ENCODE data around the gene GGCT.

Gene GGCT

DNA sequence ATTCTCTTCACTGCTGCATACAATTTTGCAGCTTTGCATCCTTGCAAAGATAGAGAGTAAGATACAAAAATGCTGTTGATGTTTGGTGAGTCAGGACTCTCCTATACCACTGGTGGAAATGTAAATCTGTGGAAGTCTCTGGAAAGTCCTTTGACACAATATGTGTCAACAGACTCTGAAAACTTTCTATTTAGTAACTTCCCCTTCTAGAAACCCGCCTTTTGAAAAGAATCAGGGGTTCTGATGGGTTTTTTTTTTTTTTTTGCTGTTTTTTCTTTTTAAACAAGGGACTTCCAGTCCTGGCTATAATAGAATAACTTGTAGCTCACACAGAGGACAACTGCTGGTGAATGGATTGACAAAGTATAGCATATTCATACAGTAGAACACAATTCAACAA, 42.5 kb downstream of the GGCT start:
- no peak for DNase-seq (ENCODE audit: low read depth)

- no peak for DNase-seq (ENCODE audit: low read depth)
Observed at GRCh38 chr7:30460246-30460633, 44.4 kb downstream of the GGCT start.

- no peak for DNase-seq (ENCODE audit: low read depth)
Observed at GRCh38 chr7:30459591-30460245, 44.9 kb downstream of the GGCT start.

DNA sequence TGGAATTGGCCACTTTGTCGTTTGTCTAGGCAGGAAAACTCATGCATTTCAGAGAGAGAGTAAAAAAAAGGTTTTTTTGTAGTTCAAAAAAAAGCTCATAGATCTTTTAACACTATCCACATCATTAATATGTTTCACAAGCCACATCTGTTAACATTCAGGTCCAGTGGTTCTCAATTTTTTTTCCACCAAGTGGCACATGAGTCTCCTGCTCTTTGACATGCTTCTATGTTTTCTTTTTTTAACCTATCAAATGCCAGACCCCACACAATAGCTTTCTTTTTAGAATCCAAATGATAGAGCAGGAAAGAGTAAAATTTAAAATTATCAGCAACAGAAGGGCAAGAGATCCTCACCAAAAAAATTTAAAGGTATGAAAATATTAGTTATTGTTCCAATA, 46.3 kb downstream of the GGCT start:
- DNase-seq (ENCODE audit: low read depth): no peak

GRCh38 chr7:30453921-30454320, 50.7 kb downstream of the GGCT start:
- no peak for DNase-seq (ENCODE audit: low read depth)

DNA sequence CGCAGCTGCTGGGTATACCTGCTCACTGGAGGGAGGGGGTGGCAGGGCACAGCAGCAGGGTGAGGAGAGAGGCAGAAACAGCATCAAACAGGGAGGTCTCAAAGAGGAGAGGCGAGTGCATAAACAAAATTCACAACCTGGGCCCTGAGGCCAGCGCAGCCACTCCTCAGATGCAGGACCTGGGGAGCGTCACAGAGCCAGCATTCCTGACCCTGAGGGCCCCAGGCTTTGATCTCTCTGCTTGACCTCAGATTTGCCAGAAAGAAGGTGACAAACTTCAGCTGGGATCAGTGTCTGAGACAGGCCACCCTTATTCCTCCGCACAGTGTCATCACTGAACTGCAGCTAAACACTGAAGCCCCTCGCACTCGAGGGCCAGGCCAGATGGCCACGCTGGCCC, 51.6 kb downstream of the GGCT start:
- no peak for DNase-seq (ENCODE audit: low read depth)

- DNase-seq (ENCODE audit: low read depth): no peak
Observed at GRCh38 chr7:30452280-30452930, 52.2 kb downstream of the GGCT start.

DNA sequence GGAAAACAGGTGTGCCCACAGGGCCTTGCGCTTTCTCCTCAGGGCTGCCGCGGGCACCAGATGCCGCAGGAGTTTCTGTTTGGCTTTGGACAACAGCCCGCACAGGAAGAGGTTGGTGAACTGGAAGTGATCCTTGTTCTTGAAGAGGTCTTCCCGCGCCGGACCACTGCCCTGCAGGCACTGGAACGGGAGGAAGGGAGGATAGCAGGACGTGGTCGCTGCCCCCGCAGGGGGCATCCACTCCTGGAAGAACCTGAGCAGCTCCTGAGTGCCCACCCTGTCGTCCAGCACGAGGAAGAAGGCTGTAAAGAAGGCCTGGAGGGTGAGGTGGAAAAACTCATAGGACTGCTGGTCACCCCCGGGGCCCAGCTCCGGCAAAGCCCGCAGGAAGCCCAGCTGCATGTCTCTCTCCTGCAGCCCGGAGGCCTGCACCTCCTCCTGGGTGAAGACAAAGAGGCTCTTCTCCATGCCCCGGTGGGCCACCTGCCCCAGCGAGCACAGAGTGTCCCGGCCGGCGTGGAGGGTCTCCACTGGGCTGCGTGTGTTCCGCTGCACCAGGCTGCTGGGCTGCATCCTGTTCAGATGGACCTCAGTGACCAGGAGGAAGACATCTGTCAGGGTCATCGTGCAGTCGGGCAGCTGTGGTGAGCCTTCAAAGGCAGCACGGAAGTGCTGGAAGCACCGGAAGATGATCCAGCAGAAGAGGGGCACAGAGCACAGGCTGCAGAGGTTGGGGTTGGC, 52.9 kb downstream of the GGCT start:
- no peak for DNase-seq (ENCODE audit: low read depth)

DNA sequence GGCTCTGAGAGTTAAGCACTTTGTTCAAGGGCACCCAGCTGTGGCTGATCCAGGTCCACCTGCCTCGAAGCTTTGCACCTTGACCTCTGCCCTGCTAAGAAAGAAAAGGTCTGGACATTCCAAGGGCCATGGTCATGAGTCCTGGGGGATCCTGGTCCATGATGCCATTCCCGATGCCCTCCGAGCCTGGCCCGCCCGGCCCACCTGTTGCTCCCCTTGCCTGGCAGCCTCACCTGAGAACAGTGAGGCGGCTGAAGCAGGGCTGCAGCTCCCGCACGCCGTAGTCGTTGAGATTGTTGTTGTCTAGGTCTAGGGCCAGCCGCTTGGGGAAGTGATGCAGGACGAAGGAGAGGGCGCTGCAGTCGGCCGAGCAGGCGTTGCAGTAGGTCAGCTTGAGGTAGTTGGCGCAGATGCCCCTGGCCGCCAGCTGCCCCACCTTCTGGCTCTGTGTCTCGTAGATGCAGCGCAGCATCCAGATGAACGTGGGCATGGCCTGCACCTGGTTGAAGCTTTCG, 53.6 kb downstream of the GGCT start:
- DNase-seq (ENCODE audit: low read depth): no peak

DNA sequence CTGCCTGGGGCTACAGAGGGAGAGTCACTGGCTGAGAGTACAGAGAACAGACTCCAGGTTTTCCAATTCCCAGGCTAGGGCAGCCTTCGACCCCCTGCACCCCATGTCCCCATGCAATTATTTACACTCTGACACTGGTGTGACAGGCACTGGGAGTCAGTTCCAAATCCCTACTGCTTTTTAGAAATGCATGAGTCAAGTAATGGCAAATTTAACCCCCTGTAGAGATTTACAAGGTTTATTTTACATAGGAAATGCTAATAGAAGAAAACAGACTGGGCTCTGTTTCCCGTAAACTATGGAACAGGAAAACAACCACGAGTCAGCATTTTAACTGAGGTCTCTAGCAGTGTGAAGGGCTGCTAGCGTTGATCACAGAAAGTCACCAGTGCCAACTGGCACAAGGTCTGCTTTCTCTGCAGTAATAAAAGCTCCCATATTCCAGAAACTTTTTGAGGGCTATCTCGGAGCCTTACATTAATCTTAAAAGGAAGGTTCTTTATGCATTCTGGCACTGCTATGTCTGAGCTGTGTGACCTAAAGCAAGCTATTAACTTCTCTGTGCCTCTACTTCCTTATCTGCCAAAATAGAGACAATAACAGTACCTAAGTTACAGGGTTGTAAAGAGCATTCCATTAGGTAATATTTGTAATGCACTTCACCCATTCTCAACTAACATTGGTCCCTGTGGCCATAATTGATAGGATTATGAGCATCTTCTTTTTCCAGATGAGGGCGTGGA, 54.2 kb downstream of the GGCT start:
- DNase-seq (ENCODE audit: low read depth): no peak

DNA sequence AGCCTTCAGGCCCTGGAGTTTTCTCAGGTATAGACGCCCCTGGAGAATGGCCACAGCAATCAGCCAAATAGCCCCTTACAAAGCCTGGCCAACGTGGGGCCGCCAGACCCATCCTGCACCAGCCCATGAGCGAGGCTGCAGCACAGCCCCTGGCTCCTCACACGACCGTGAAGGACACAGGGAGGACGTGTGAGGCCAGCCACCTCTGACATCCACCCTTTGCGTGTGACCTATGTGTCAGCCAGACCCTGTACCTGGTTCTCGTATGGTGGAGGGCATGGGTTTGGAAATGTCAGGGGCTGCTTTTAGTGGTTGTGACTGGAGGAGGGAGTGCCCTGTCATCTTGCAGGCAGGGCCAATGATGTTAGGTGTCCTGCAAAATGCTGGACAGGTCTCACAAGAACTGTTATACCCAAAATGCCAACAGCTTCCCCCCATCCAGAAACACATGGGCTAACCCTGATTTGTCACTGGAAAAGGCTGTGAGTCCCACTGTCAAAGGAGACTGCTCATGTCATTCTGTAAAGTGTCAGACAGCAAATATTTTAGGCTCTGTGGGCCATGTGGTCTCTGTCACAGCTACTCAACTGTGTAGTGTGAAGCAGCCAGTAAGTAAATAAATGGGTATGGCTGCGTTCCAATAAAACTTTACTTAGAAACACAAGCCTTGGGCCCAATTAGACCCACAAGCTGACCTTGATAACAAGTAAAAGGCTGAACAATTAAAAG, 56.0 kb downstream of the GGCT start:
- no peak for DNase-seq (ENCODE audit: low read depth)

DNA sequence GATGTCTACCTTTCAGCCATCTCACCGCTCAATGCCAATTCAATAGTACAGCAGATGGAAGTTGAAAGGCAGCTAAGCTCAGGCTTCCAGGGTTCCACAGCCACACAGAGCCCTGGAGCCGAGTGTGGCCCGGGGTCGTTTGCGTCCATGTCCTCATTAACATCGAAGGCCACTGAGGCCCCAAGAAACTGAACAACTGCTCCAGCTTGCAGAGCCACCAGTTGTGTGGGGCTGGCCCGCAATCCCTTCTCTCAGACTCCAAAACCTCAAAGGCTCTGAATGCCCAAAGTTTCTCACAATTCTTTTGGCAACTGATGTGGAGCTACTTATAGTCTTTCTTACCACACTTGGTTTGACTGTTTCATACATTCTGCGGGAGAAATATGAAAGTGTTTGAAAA, 57.2 kb downstream of the GGCT start:
- no peak for DNase-seq (ENCODE audit: low read depth)

All from activated T-helper 1 cell treated with Interleukin-2 at 50 U/mL for 16 hours (primary cell).